Measurements from ENCODE around the gene CNTN4. TPM values are rescaled to one million over a fixed set of nuclear protein-coding genes. Genes with fewer than 3 reads are reported as not detected.
"Not testable (repeated sequence)": the region's sequence is repeated elsewhere in the genome, so short reads cannot be mapped to it uniquely, and the experiment has no call there.

The CNTN4 gene
- polyA plus RNA-seq, 1 donor (not counting 4 experiments of a cell fraction or from before 2014, with no cell fraction given): not detected

DNA sequence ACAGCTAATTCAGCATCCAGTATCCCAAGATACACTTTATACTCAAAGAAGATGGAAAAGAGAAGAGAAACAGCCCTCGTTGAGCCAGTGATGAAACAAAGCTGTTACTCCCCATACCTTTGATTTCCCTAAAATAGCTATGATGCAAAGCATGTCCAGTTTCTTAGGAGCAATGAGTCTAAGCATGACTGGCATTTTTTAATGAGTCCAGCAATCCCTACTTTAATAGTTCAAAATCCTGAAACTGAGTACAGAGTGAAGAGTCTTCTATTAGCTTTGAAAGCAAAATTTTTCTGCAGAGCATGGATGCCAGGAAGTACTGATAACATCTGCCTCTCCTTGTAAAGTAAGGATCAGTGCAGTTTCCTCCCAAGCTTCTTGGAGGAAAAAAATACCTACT is 708.8 kb downstream of the CNTN4 start:
- Histone ChIP-seq H3K9me3 (ENCODE audit: control insufficient read depth, low read depth, low read length) (no peaks in the 10 kb centered on the region), H3K27ac (ENCODE audit: control insufficient read depth, insufficient read depth, low read length) (no peak overlapping the region), H2AFZ (ENCODE audit: control insufficient read depth, low read length) (no peak overlapping the region), H3K27me3 (ENCODE audit: control insufficient read depth, extremely low read depth, insufficient read depth, low read length) (no peaks in the 10 kb centered on the region), H3K36me3 (ENCODE audit: control insufficient read depth in 2 of 2, extremely low read depth in 1 of 2, insufficient read depth in 2 of 2, low read length in 2 of 2) (no peaks in the 10 kb centered on the region), H3K79me2 (ENCODE audit: control insufficient read depth, insufficient read depth, low read length) (no peaks in the 10 kb centered on the region), H3K9ac (ENCODE audit: control insufficient read depth, extremely low read depth, insufficient read depth, low read length) (no peak overlapping the region), H3K9me1 (ENCODE audit: control insufficient read depth, extremely low read depth, insufficient read depth, low read length) (no peaks in the 10 kb centered on the region), H3K4me3 (ENCODE audit: control insufficient read depth in 2 of 3, extremely low read depth in 1 of 3, insufficient read depth in 2 of 3, low read depth in 1 of 3, low read length in 3 of 3) (no peak overlapping the region), H3K4me1 (ENCODE audit: control insufficient read depth, extremely low read depth, insufficient read depth, low read length) (no peaks in the 10 kb centered on the region), H4K20me1 (ENCODE audit: control insufficient read depth, extremely low read depth, insufficient read depth, low read length) (no peaks in the 10 kb centered on the region), H3K4me2 (ENCODE audit: control insufficient read depth, extremely low read depth, insufficient read depth, low read depth, low read length) (no peak overlapping the region)
- dilution Hi-C loops (cut with MboI; ENCODE audit: extremely low pct_ligation_motif_present, low sequenced_read_pairs): no loop called here
- TF ChIP-seq EZH2 (IDR thresholded peaks at IDR 0.05; ENCODE audit: low read length): no peak
- no peak for DNase-seq (ENCODE audit: low read depth, low spot score)
- no peak for FAIRE-seq

DNA sequence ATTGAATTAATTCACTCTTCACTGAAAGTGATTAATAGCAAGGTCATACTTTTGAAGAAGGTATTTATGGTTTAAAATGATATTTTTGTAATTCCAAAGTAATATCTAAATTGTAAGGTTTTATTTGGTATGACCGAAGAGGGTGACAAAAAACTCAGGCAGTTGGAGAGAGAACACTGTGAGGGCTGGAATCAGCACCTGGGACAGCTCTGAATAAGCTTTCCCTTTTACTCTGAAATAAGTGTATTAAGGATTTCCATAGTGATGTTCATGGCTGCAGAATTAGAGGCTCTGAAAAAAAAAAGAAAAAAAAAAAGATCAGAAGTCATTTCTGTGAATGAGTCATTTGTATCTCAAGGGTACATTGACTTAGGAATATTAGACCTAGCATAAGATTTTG is 712.1 kb downstream of the CNTN4 start:
- H2AFZ ChIP-seq (ENCODE audit: control insufficient read depth, low read length): no peak overlapping the region
- H3K4me2 ChIP-seq (ENCODE audit: control insufficient read depth, extremely low read depth, insufficient read depth, low read depth, low read length): no peak overlapping the region
- no peaks in the 10 kb centered on the region for H3K4me1 ChIP-seq (ENCODE audit: control insufficient read depth, extremely low read depth, insufficient read depth, low read length)
- H3K9me1 ChIP-seq (ENCODE audit: control insufficient read depth, extremely low read depth, insufficient read depth, low read length): no peaks in the 10 kb centered on the region
- H3K9ac ChIP-seq (ENCODE audit: control insufficient read depth, extremely low read depth, insufficient read depth, low read length): no peak overlapping the region
- H3K79me2 ChIP-seq (ENCODE audit: control insufficient read depth, insufficient read depth, low read length): no peaks in the 10 kb centered on the region
- H3K9me3 ChIP-seq (ENCODE audit: control insufficient read depth, low read depth, low read length): no peaks in the 10 kb centered on the region
- TF ChIP-seq, protein P1, sequence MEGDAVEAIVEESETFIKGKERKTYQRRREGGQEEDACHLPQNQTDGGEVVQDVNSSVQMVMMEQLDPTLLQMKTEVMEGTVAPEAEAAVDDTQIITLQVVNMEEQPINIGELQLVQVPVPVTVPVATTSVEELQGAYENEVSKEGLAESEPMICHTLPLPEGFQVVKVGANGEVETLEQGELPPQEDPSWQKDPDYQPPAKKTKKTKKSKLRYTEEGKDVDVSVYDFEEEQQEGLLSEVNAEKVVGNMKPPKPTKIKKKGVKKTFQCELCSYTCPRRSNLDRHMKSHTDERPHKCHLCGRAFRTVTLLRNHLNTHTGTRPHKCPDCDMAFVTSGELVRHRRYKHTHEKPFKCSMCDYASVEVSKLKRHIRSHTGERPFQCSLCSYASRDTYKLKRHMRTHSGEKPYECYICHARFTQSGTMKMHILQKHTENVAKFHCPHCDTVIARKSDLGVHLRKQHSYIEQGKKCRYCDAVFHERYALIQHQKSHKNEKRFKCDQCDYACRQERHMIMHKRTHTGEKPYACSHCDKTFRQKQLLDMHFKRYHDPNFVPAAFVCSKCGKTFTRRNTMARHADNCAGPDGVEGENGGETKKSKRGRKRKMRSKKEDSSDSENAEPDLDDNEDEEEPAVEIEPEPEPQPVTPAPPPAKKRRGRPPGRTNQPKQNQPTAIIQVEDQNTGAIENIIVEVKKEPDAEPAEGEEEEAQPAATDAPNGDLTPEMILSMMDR (optimal IDR thresholded peaks at IDR 0.05 in 1 of 3, IDR thresholded peaks at IDR 0.05 in 1 of 3, conservative IDR thresholded peaks at IDR 0.05 in 1 of 3; ENCODE audit: extremely low read depth in 1 of 3, insufficient read depth in 2 of 3, low read length in 3 of 3): no peak
- no peak for TF ChIP-seq EZH2 (IDR thresholded peaks at IDR 0.05; ENCODE audit: low read length)
- H4K20me1 ChIP-seq (ENCODE audit: control insufficient read depth, extremely low read depth, insufficient read depth, low read length): no peaks in the 10 kb centered on the region
- no peak for FAIRE-seq
- dilution Hi-C loops (cut with MboI; ENCODE audit: extremely low pct_ligation_motif_present, low sequenced_read_pairs): no loop called here
- H3K36me3 ChIP-seq (ENCODE audit: control insufficient read depth in 2 of 2, extremely low read depth in 1 of 2, insufficient read depth in 2 of 2, low read length in 2 of 2): no peaks in the 10 kb centered on the region
- no peak overlapping the region for H3K27ac ChIP-seq (ENCODE audit: control insufficient read depth, insufficient read depth, low read length)
- no peak overlapping the region for H3K4me3 ChIP-seq (ENCODE audit: control insufficient read depth in 2 of 3, extremely low read depth in 1 of 3, insufficient read depth in 2 of 3, low read depth in 1 of 3, low read length in 3 of 3)
- no peaks in the 10 kb centered on the region for H3K27me3 ChIP-seq (ENCODE audit: control insufficient read depth, extremely low read depth, insufficient read depth, low read length)
- DNase-seq (ENCODE audit: low read depth, low spot score): no peak

- no peaks in the 10 kb centered on the region for H3K79me2 ChIP-seq (ENCODE audit: control insufficient read depth, insufficient read depth, low read length)
- no peak overlapping the region for H3K27ac ChIP-seq (ENCODE audit: control insufficient read depth, insufficient read depth, low read length)
- dilution Hi-C loops (cut with MboI; ENCODE audit: extremely low pct_ligation_motif_present, low sequenced_read_pairs): no loop called here
- no peaks in the 10 kb centered on the region for H3K9me1 ChIP-seq (ENCODE audit: control insufficient read depth, extremely low read depth, insufficient read depth, low read length)
- H2AFZ ChIP-seq (ENCODE audit: control insufficient read depth, low read length): no peak overlapping the region
- H3K4me2 ChIP-seq (ENCODE audit: control insufficient read depth, extremely low read depth, insufficient read depth, low read depth, low read length): no peak overlapping the region
- H3K9me3 ChIP-seq (ENCODE audit: control insufficient read depth, low read depth, low read length): no peaks in the 10 kb centered on the region
- H4K20me1 ChIP-seq (ENCODE audit: control insufficient read depth, extremely low read depth, insufficient read depth, low read length): no peaks in the 10 kb centered on the region
- no peaks in the 10 kb centered on the region for H3K36me3 ChIP-seq (ENCODE audit: control insufficient read depth in 2 of 2, extremely low read depth in 1 of 2, insufficient read depth in 2 of 2, low read length in 2 of 2)
- H3K4me3 ChIP-seq (ENCODE audit: control insufficient read depth in 2 of 3, extremely low read depth in 1 of 3, insufficient read depth in 2 of 3, low read depth in 1 of 3, low read length in 3 of 3): no peak overlapping the region
- H3K27me3 ChIP-seq (ENCODE audit: control insufficient read depth, extremely low read depth, insufficient read depth, low read length): no peaks in the 10 kb centered on the region
- H3K9ac ChIP-seq (ENCODE audit: control insufficient read depth, extremely low read depth, insufficient read depth, low read length): no peak overlapping the region
- DNase-seq (ENCODE audit: low read depth, low spot score) (no peak), FAIRE-seq (no peak)
- no peak for TF ChIP-seq EZH2 (IDR thresholded peaks at IDR 0.05; ENCODE audit: low read length)
- TF ChIP-seq, protein P1 (optimal IDR thresholded peaks at IDR 0.05 in 1 of 3, IDR thresholded peaks at IDR 0.05 in 1 of 3, conservative IDR thresholded peaks at IDR 0.05 in 1 of 3; ENCODE audit: extremely low read depth in 1 of 3, insufficient read depth in 2 of 3, low read length in 3 of 3): no peak
- no peaks in the 10 kb centered on the region for H3K4me1 ChIP-seq (ENCODE audit: control insufficient read depth, extremely low read depth, insufficient read depth, low read length)
Observed at GRCh38 chr3:2819571-2819970, 720.9 kb downstream of the CNTN4 start.

DNA sequence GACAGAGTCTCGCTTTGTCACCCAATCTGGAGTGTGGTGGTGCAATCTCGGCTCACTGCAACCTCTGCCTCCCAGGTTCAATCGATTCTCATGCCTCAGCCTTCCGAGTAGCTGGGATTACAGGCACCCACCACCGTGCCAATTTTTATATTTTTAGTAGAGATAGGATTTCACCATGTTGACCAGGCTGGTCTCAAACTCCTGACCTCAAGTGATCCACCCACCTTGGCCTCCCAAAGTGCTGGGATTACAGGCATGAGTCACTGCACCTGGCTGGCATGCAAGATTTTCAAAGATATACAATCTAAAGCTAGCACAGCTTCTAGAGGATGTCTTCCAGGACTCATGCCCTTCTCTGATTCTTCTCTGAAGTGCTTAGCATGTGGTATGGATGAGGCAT is 722.3 kb downstream of the CNTN4 start:
- H3K4me1 ChIP-seq (ENCODE audit: control insufficient read depth, extremely low read depth, insufficient read depth, low read length); FAIRE-seq; H3K4me3 ChIP-seq (ENCODE audit: control insufficient read depth in 2 of 3, extremely low read depth in 1 of 3, insufficient read depth in 2 of 3, low read depth in 1 of 3, low read length in 3 of 3); DNase-seq (ENCODE audit: low read depth, low spot score); H3K36me3 ChIP-seq (ENCODE audit: control insufficient read depth in 2 of 2, extremely low read depth in 1 of 2, insufficient read depth in 2 of 2, low read length in 2 of 2); H3K9ac ChIP-seq (ENCODE audit: control insufficient read depth, extremely low read depth, insufficient read depth, low read length); H4K20me1 ChIP-seq (ENCODE audit: control insufficient read depth, extremely low read depth, insufficient read depth, low read length); H3K79me2 ChIP-seq (ENCODE audit: control insufficient read depth, insufficient read depth, low read length); H3K9me3 ChIP-seq (ENCODE audit: control insufficient read depth, low read depth, low read length); H3K9me1 ChIP-seq (ENCODE audit: control insufficient read depth, extremely low read depth, insufficient read depth, low read length); H3K27ac ChIP-seq (ENCODE audit: control insufficient read depth, insufficient read depth, low read length); H3K4me2 ChIP-seq (ENCODE audit: control insufficient read depth, extremely low read depth, insufficient read depth, low read depth, low read length); H2AFZ ChIP-seq (ENCODE audit: control insufficient read depth, low read length); H3K27me3 ChIP-seq (ENCODE audit: control insufficient read depth, extremely low read depth, insufficient read depth, low read length); dilution Hi-C loops (cut with MboI; ENCODE audit: extremely low pct_ligation_motif_present, low sequenced_read_pairs): not testable (repeated sequence)

All from keratinocyte (primary cell).